NCI-H128 (cell line): ENCODE measurements around the gene TBC1D25.

ENCODE experiments used
- DNase-seq: peaks from one replicate; lab custom pipeline; 2025; ENCODE audit not compliant: unreplicated experiment; lab: John Stamatoyannopoulos, UW

TBC1D25 gene

DNA sequence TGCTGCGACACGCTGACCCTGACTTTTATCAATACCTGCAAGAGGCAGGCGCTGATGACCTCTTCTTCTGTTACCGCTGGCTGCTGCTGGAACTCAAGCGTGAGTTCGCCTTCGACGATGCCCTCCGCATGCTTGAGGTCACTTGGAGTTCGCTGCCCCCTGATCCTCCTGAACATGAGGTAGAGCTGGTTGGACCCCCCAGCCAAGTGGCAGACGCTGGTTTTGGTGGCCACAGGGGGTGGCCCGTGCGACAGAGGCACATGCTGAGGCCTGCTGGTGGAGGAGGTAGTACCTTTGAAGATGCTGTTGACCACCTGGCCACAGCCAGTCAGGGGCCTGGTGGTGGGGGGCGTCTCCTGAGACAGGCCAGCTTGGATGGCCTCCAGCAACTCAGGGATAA lies 20.5 kb downstream of the TBC1D25 start:
- no peak for DNase-seq

DNA sequence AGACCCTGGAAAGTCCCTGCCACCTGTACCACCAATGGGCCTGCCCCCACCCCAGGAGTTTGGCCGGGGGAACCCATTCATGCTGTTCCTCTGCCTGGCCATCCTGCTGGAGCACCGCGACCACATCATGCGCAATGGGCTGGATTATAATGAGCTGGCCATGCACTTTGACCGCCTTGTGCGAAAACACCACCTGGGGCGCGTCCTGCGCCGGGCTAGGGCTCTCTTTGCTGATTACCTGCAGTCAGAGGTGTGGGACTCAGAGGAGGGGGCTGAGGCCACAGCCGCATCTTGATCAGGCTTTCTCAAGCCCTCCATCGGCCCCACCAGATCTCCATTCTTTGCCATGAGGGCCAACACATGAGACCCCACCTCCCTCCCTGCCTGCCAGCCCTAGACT lies 21.2 kb downstream of the TBC1D25 start:
- DNase-seq = no peak

DNA sequence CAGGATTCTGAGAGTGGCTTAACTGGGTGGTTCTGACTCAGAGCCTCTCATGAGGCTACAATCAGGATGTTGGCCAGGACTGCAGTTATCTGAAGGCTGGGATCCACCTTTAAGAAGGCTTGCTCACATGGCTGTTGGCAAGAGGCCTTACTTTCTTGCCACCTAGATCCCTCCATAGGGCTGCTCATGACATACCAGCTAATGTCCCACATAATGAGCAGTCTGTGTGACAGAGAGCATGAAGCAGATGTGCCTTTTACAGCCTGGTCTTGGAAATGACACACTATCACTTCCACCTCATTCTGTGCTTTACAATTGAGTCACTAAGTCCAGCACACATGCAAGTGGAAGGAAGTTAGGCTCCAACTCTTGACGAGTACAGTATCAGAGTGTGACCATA lies 30.4 kb downstream of the TBC1D25 start:
- no peak for DNase-seq

DNA sequence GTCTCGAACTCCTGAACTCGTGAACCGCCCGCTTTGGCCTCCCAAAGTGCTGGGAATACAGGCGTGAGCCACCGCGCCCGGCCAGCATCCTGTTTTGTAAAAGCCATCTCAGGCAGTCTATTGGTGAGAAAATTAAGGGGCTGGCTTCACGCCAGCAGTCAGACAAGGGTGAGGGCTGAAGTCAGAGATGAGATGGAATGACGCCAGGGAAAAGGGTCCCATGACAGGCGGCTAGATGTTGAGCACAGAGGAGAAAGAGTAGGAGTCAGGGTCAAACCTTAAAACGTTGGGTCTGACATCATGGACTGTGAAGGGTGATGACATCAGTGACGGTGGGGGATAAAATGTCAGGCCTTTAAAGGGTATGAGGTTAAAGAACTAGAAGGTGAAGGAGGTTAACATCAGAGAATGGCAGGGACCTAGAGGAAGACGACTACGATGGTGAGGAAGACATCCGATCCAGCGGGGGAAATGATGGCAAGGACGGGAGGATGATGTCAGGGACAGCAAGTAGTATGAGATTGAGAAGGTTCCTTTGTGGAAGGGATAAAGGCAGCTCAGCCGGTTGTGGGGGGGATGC lies 34.3 kb downstream of the TBC1D25 start:
- no peak for DNase-seq

DNA sequence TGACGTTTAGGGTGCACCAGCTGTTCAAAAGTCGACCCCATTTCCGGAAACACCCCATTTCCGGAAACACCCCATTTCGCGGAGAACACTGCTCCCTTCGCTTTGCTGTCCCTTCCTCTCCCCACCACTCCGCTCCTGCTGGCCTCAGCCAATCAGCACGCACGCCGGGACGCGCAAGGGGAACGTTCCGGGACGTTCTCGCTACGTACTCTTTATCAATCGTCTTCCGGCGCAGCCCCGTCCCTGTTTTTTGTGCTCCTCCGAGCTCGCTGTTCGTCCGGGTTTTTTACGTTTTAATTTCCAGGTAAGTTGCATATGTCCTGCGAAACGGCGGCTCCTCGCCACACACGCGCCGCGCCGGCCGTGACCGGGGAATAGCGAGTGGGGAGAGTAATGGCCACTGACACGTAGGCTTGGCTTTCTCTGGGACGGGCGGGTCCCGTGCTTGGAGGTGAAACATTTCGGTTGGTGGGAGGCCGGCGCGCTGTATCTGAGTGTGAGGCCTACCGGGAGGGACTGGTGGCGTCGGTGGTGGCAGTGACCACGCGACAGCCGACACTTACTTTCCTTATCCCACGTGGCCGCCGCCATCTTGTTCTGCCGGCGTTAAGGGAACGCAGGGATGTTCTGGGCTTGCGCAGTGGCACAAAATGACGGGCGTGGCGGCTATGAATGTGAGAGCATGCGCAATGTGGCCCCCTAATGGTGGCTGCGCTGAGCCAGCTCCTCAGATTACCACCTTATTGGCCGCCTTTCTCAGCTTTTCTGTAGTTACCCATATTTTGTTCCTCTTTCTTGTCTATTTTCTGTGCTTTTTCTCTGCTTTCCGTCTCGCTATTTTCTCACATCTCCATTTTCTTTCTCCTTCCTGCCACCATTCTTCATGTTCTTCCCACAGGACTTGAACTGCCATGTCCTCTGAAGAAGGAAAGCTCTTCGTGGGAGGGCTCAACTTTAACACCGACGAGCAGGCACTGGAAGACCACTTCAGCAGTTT lies 35.1 kb downstream of the TBC1D25 start, which contains the start of gene RBM3:
Gene RBM3 (plus strand): TSS at position 215 of the 997 bp plus-strand sequence. CDS start 697 bp downstream, at position 912.
- DNase-seq = peak; percentile 87

DNA sequence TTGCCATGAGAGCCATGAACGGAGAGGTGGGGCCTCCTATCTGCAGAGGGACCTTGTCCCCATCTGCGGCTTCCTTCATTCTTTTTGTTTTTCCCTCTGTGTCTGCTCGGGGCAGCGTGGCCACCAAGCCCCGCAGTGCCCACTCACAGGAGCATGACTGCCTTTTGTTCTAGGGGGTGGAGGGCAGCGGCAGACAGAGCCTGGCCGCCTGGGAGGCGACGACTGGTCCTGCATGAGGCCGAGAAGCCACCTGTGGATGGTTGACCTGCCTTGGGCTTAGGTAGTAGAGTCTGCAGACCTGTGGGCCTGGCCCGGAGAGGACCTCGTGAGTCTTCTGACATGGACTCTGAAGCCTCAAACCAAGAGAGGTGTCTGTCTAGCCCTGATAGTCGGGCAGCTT lies 36.1 kb downstream of the TBC1D25 start:
- no peak for DNase-seq

DNA sequence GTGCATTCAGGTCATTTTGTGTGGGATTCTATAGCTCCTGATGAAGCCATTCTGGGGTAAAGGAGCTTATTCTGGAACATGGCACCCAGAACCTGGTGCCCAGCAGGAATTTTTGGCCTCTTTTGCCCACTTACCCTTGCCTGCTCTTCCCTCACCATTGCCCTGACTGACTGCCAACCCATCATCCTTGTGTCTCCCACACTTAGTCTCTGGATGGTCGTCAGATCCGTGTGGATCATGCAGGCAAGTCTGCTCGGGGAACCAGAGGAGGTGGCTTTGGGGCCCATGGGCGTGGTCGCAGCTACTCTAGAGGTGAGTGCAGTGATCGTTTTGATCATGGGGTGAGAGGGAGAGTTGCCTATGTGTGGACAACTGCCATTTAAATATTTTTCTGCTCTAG lies 36.6 kb downstream of the TBC1D25 start:
- DNase-seq = no peak

DNA sequence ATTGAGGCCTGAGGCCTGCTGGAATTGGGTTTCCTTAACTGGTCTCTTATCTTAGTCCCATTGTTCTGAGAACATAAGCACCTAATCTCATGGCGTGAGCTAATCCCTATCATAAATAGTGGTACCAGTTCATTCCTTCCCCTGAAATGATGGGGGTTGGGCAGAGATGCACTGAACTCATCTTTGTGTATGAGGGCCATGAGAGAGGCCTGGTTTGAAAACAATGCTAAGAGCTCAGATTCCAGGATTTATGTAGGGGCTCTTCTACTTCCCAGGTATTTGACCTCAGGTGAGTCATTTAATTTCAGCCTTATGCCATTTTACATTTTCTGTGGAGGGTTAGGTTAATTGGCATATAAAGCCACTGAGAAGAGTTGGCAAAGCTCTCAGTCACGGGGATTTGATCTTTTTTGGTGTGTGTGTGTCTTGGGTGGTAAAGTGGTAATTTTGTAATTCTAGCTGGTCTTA lies 39.2 kb downstream of the TBC1D25 start:
- DNase-seq = no peak

DNA sequence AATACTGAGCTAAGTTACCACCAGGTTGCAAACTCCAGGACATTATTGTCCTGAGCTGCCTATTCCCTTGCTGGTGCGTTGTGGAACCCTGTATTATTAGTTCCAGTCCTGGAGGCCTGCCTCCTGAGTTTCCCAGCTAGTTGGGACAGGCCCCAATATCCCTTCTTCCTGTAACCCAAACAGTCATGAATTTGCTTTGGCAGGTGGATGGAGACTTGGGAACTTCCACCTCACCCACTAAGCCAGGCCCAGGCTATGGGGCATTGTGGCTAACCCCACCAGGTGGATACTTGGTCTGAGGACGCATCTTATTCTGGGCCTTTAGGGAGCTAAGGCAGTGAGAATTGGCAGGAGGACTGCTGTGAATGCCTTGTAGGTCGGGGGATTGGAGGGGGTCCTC lies 39.7 kb downstream of the TBC1D25 start:
- DNase-seq = no peak

DNA sequence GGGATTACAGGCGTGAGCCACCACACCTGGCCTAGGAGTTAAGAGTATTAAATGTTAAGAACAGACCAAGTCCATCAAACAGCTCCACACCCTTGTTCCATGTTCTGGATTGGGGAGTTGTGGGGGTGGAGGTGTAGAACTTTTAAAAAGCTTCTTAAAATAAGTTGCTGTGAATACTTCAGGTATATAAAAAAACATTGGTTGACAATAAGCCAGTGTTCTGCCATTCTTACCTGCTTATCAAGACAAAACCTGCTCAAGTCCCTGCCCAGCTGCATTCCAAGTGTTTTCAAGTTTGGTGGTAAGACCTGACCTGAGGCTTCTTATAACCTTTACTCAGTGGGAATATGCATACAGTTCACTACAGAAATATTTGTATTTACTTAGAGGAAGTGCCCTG lies 41.1 kb downstream of the TBC1D25 start:
- no peak for DNase-seq

DNA sequence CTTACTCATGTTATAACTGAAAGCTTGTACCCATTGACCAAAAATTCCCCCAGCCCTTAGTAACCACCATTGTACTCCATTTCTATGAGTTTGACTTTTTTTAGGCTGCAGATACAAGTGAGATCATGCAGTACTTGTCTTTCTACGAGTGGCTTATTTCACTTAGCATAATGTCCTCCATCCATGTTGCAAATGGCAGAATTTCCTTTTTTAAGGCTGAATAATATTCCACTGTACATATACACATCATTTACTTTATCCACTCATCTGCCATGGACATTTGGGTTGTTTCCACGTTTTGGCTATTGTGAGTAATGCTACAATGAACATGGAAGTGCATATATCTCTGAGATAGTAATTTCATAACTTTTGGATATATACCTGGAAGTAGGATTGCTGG lies 45.2 kb downstream of the TBC1D25 start:
- DNase-seq = no peak

DNA sequence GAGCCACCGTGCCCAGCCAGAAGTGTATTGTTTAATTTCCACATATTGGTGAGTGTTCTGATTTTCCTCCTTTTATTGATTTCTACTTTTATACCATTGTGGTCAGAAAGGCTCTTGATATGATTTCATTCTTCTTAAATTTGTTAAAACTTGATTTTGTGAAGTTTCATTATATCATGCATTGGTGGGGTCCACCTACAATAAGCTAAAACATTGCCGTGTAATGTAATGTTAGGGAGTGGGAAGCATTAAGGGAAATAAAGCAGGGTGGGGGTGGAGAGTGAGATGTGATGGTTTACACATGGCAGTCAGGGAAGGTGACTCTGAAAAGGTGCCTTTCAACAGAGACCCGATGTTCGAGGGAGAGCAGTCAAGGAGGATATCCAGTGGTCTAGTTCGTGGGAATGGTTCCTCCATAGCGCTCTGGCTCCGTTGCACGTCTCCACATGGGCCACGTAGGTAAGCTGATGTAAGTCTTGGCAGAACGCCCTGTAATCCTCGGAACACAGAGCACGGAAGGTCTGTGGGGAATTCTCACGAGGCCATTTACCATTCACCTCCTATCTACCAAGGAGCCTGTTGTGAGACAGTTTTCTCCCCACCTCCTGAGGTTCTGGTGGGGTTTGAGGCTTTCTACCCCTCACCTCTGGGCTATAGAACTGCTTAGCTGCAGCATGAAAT lies 50.1 kb downstream of the TBC1D25 start:
- DNase-seq = peak; percentile 28

DNA sequence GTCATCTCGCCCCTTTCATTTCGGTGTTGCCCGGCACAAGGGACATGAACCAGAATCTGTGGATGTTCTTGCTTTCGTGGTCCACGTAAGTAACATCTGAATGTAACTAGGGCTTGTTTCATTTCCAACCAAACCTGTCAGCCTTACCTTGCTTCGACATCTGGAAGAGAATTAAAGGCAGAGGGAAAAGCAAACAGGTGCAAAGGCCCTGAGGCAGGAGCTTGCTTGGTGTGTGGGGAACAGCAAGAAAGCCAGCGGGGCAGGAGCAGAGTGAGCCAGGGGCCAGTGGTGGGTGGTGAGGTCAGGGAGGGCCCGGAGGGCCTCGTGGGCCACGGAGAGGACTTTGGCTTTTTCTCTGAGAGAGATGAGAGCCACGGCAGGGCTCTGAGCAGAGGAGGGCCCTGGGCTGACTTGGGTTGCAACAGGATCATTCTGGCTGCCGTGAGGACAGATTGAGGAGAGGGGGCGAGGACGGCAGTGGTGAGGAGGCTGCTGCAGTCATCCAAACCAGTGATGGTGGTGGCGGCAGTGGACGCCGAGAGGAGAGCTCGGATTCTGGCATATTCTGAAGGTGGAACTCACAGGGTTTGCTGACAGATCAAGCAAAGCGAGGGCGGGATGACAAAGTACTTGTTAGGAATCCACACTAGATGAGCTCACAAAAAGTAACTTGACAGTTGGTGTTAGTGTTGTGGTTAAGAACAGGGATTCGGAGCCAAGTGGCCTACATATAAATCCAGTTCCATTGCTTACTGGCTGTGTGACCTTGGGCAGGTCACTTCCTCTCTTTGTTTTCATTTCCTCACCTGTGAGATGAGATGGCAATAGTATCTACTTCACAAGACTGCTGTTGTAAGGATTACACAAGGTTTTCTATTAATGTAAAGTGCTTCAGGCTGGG lies 50.9 kb downstream of the TBC1D25 start:
- no peak for DNase-seq

DNA sequence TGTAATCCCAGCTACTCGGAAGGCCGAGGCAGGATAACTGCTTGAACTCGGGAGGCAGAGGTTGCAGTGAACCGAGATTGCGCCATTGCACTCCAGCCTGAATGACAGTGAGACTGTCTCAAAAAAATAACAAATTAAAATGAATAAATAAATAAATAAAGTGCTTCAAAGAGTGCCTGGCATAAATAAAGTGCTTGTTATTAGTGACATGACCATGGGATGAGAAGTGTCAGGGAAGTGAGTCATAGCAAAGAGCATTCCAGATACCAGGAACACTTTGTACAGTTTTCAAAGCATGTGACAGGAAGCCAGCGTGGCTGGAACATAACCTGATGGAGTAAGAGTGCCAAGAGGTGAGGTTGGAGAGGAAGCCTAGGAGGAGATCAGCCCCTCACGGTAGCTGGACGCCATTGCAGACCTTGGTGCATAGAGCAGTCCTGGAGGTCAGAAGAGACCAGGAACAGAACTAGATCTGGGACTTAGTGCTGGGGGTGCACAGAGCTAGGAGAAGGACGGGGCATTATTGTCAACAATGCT lies 51.8 kb downstream of the TBC1D25 start:
- DNase-seq = no peak

DNA sequence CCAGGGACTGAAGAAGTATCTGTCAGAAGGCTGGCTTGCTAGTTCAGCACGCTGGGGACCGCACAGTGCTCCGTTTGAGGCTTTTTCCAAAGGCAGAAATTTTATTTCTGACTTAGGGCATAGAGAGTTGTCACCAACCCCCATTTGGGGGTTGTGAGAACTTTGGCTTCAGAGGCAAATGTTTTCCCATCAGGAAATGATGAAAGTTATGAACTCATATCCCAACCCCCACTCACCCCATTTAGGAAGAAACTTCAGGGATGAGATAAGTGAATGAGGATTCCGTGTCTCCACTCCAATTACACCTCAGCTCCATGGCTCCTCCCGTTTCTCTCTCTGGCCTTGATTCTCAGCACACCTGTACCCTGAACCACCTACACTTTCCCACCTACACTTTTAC lies 53.5 kb downstream of the TBC1D25 start:
- DNase-seq = no peak

DNA sequence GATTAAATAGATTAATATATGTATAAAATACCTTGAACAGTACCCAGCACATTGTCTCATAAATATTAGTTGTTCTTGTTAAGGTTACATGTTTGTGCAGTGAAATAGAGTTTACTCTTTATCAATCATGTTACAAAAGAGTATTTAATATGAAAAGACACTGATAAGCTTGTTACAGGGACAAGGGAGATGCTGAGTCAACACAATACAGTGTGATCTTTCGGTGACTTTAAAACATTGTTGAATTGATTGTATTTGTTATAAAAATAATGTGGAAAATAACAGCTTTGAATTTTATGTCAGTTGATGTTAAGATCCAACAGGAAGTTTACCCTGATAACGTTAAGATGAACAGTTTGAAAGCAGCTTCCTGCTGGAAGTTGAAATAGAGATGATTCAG lies 56.4 kb downstream of the TBC1D25 start:
- no peak for DNase-seq

DNA sequence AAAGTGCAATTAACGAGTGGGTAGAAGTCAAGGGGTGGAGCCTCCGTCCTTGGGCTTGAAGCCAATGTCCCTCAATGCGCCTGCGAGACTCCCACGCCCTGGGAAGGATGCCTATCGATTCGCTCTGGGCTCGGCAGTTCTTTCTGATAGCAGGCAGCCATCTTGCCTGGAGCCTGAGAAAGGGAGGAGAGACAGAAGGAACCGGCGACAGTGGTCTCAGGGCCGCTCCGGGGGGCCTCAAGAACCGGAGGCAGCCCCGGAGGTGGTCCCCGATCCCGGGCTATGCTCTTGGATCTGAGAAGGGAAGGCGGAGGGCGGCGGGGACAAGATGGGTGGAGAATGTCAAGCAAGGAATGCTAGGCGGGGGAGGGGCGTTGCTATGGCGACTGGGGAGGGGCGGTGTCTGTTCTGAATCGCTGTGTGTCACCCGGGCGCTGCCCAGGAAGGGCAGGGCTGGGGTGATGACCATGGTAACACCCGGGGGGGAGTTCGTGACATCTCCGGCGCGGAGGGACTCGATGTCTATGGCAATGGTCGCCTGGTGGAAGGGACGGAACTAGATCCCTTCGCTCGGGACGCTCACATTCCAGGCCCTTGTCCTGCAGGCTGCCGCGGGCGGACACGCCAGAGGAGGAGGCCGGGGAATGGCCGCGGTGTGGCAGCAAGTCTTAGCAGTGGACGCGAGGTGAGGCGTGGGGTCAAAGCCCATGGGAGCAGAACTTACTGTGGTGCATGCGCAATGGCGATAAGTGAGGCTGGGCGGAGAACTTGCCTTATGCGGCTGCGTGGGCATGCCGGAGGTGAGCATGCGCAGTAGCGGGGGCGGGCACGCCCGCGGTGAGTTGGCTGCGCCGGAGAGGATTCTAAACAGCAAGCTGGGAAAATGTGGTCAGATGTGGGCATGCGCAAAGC lies 58.1 kb downstream of the TBC1D25 start, which contains the start of gene WDR13:
Gene WDR13 (plus strand): TSS at position 140 of the 912 bp plus-strand sequence. CDS start 505 bp downstream, at position 645.
- DNase-seq = peak; percentile 83

DNA sequence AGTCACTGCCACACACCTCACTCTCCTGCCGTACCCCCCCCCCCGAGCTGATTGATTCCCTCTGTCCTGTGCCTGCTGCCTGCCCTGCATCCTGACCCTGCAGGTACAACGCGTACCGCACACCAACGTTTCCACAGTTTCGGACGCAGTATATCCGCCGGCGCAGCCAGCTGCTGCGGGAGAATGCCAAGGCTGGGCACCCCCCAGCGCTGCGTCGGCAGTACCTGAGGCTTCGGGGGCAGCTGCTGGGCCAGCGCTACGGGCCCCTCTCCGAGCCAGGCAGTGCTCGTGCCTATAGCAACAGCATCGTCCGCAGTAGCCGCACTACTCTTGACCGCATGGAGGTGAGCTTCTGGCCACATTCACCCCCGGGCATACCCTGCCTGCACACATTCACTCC lies 59.1 kb downstream of the TBC1D25 start:
- DNase-seq = no peak

DNA sequence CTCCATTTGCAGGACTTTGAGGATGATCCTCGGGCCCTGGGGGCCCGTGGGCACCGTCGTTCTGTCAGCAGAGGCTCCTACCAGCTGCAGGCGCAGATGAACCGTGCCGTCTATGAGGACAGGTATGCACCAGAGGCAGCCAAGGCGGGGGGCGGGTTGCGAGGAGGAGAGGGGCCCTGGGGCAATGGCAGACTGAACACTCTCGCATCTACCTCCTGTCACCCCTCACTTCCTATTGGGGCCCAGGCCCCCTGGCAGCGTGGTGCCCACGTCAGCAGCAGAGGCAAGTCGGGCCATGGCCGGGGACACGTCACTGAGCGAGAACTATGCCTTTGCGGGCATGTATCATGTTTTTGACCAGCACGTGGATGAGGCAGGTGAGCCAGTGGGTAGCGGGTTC lies 59.8 kb downstream of the TBC1D25 start:
- DNase-seq = no peak
